ENCODE data around the gene MISP. TPM values are rescaled to one million over a fixed set of nuclear protein-coding genes. Genes with fewer than 3 reads are reported as not detected.

The MISP gene
- total and polyA plus RNA-seq, 10 of the 15 experiments (the other 5 are each of a cell fraction or from before 2014, with no cell fraction given) = not detected

GRCh38 chr19:734716-735115 is 16.2 kb upstream of the MISP start:
- Histone ChIP-seq H3K4me1 (ENCODE audit: control insufficient read depth, insufficient read depth, low read length) (peaks cover 5% of the 10 kb centered on the region), H3K9ac (ENCODE audit: control insufficient read depth, insufficient read depth, low read length) (no peak overlapping the region), H3K9me3 (replicated peaks; ENCODE audit: control insufficient read depth, insufficient read depth, low read length) (no peaks in the 10 kb centered on the region), H3K27me3 (replicated peaks in 1 of 2; ENCODE audit: control insufficient read depth in 2 of 2, insufficient read depth in 2 of 2, low read length in 1 of 2) (no peaks in the 10 kb centered on the region), H3K79me2 (ENCODE audit: control insufficient read depth, insufficient read depth, low read length) (no peaks in the 10 kb centered on the region), H3K4me3 (no peak overlapping the region), H2AFZ (ENCODE audit: control insufficient read depth, low read depth, low read length) (no peak overlapping the region), H4K20me1 (ENCODE audit: control insufficient read depth, insufficient read depth) (no peaks in the 10 kb centered on the region), H3K36me3 (ENCODE audit: control insufficient read depth in 2 of 2, insufficient read depth in 2 of 2, low read length in 1 of 2) (no peaks in the 10 kb centered on the region), H3K27ac (ENCODE audit: control insufficient read depth, insufficient read depth) (no peak overlapping the region), H3K4me2 (ENCODE audit: control insufficient read depth, insufficient read depth) (no peak overlapping the region)
- ATAC-seq (no peak), DNase-seq (ENCODE audit: low read depth, low spot score) (no peak), FAIRE-seq (no peak)
- BruUV-seq (replicated peaks) = no TSS peak
- WGBS (ENCODE audit: insufficient coverage, insufficient replicate concordance, low lambda C conversion rate, missing lambda C conversion rate) = 75% methylated on average over 13 of the region's 13 CpGs
- ChIA-PET SMC1A (ENCODE audit: uncharacterized antibody, unreplicated experiment) (interaction anchor here (1.0 to 1.5 kb wide), 4 partner anchors 64 to 150 kb away, joined by 3 to 12 read pairs (median 4); partner anchors contain the start of gene RNF126), CTCF (interaction anchor here (0.6 to 1.8 kb wide), 16 partner anchors 27 to 228 kb away, joined by 3 to 18 read pairs (median 4); partner anchors contain the start of gene RNF126), RAD21 (ENCODE audit: unreplicated experiment) (interaction anchor here (0.5 to 1.7 kb wide), 9 partner anchors 8 to 150 kb away, joined by 3 to 9 read pairs (median 4); partner anchors contain the start of gene RNF126), POLR2A (interaction anchor here (0.6 to 1.4 kb wide), 3 partner anchors 57 to 212 kb away, joined by 4 to 6 read pairs (median 4); no protein-coding TSS in a partner anchor)
- intact Hi-C loops (cut with micrococcal nuclease; ENCODE audit: unreplicated experiment) = loop anchor here (1.0 to 5.0 kb wide), 2 partner anchors 69 to 147 kb away; partner anchors contain the start of gene HCN2
- no peak for TF ChIP-seq POLR2AphosphoS5 (IDR thresholded peaks at IDR 0.05; ENCODE audit: low read length)
- no peak for TF ChIP-seq RELA (IDR thresholded peaks at IDR 0.05; ENCODE audit: borderline replicate concordance, partially characterized antibody)
- no peak for TF ChIP-seq POU2F2 (IDR thresholded peaks at IDR 0.05; ENCODE audit: borderline replicate concordance, low read depth, low read length)
- no peak for TF ChIP-seq PKNOX1 (IDR thresholded peaks at IDR 0.05)
- TF ChIP-seq SUZ12 (IDR thresholded peaks at IDR 0.05; ENCODE audit: unreplicated experiment) = no peak
- no peak for TF ChIP-seq MTA2 (IDR thresholded peaks at IDR 0.05; ENCODE audit: low read depth)
- no peak for TF ChIP-seq HDAC6 (IDR thresholded peaks at IDR 0.05; ENCODE audit: unreplicated experiment)
- TF ChIP-seq MYB (IDR thresholded peaks at IDR 0.05; ENCODE audit: borderline replicate concordance, low read depth, low read length) = no peak
- TF ChIP-seq ATF3 (IDR thresholded peaks at IDR 0.05; ENCODE audit: borderline replicate concordance, extremely low read depth, low read depth, low read length) = no peak
- in situ Hi-C loops (cut with MboI) = loop anchor here (5.0 kb wide), 2 partner anchors 67 to 147 kb away; partner anchors contain the start of gene HCN2

All from GM12878 (cell line).